ENCODE results near the gene MRGPRG. TPM values are rescaled to one million over a fixed set of nuclear protein-coding genes. Genes with fewer than 3 reads are reported as not detected.

Gene MRGPRG
- total and polyA plus RNA-seq, 3 experiments from 2014 or later = not detected

DNA sequence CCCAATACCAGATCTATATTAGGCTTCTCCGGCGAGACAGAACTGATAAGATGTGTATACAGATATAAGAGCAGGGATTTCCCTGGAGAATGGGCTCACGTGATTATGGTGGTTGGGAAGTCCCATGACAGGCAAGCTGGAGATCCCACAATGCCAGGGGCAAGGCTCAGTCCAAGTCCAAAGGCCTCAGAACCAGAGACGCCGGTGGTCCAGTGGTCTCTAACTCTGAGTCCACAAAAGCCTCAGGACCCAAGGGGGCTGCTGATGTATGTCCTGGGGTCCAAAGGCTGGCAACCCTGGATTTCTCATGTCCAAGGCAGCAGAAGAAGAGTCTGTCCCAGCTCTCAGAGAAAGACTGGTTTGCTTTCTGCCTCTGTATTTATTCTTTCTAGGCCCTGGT lies 37.7 kb downstream of the MRGPRG start:
- Histone ChIP-seq H3K4me1 (ENCODE audit: insufficient read depth, low read length) (no peaks in the 10 kb centered on the region), H3K9me3 (ENCODE audit: low read length) (peaks cover 6% of the 10 kb centered on the region), H3K36me3 (ENCODE audit: insufficient read depth, low read length) (no peaks in the 10 kb centered on the region), H3K27me3 (ENCODE audit: insufficient read depth, low read length, poor library complexity, severe bottlenecking) (no peaks in the 10 kb centered on the region), H3K27ac (ENCODE audit: low read depth, low read length) (no peak overlapping the region), H3K4me3 (ENCODE audit: low read length) (no peak overlapping the region)
- H3K27me3 Mint-ChIP-seq = peaks cover 2 to 19% of the 10 kb centered on the region in 2 donors
- DNase-seq = peak in 1 of 5 donors; percentile 20
- H3K9me3 Mint-ChIP-seq = peaks cover 6 to 15% (median 11%) of the 10 kb centered on the region in 5 donors
- H3K27ac Mint-ChIP-seq = no peak overlapping the region
- CTCF ChIA-PET = no interaction called here
- POLR2A ChIA-PET = no interaction called here
- H3K4me1 Mint-ChIP-seq = no peaks in the 10 kb centered on the region
- H3K36me3 Mint-ChIP-seq = peaks cover 0 to 11% (median 1%) of the 10 kb centered on the region in 3 donors
- H3K4me3 Mint-ChIP-seq = no peak overlapping the region

- Histone ChIP-seq H3K36me3 (ENCODE audit: insufficient read depth, low read length) (no peaks in the 10 kb centered on the region), H3K27me3 (ENCODE audit: insufficient read depth, low read length, poor library complexity, severe bottlenecking) (no peaks in the 10 kb centered on the region), H3K9me3 (ENCODE audit: low read length) (peaks cover 9% of the 10 kb centered on the region), H3K4me3 (ENCODE audit: low read length) (no peak overlapping the region), H3K4me1 (ENCODE audit: insufficient read depth, low read length) (no peaks in the 10 kb centered on the region), H3K27ac (ENCODE audit: low read depth, low read length) (no peak overlapping the region)
- ChIA-PET CTCF (no interaction called here), POLR2A (no interaction called here)
- H3K4me3 Mint-ChIP-seq = no peak overlapping the region
- peaks cover 10 to 20% (median 15%) of the 10 kb centered on the region in 5 donors for H3K9me3 Mint-ChIP-seq
- H3K27ac Mint-ChIP-seq = no peak overlapping the region
- H3K36me3 Mint-ChIP-seq = peaks cover 0 to 17% (median 2%) of the 10 kb centered on the region in 3 donors
- H3K27me3 Mint-ChIP-seq = peaks cover 6 to 22% of the 10 kb centered on the region in 2 donors
- DNase-seq = no peak
- no peaks in the 10 kb centered on the region for H3K4me1 Mint-ChIP-seq
Observed at GRCh38 chr11:3178349-3178748, 40.3 kb downstream of the MRGPRG start.

DNA sequence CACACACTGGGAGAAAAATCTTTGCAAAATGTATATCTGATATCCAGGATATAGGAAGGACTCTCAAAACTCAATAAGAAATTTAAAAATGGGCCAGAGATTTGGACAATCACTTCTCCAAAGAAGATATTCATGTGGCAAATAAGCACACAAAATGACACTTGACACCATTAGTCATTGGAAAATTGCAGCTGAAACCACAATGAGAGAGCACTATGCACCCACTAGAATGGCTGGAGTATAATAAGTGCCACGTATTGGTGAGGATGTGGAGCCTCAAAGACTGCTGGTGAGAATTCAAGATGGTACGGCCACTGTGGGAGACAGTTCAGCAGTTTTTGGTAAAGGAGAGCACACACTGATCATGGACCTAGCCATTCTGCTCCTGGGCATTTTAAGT lies 40.7 kb downstream of the MRGPRG start:
- POLR2A ChIA-PET = no interaction called here
- H3K27me3 Mint-ChIP-seq = peaks cover 6 to 22% of the 10 kb centered on the region in 2 donors
- Histone ChIP-seq H3K36me3 (ENCODE audit: insufficient read depth, low read length) (no peaks in the 10 kb centered on the region), H3K4me3 (ENCODE audit: low read length) (no peak overlapping the region), H3K4me1 (ENCODE audit: insufficient read depth, low read length) (no peaks in the 10 kb centered on the region), H3K27ac (ENCODE audit: low read depth, low read length) (no peak overlapping the region), H3K9me3 (ENCODE audit: low read length) (peaks cover 9% of the 10 kb centered on the region), H3K27me3 (ENCODE audit: insufficient read depth, low read length, poor library complexity, severe bottlenecking) (no peaks in the 10 kb centered on the region)
- CTCF ChIA-PET = no interaction called here
- no peak overlapping the region for H3K27ac Mint-ChIP-seq
- no peaks in the 10 kb centered on the region for H3K4me1 Mint-ChIP-seq
- H3K4me3 Mint-ChIP-seq = no peak overlapping the region
- DNase-seq = no peak
- H3K36me3 Mint-ChIP-seq = peaks cover 0 to 17% (median 2%) of the 10 kb centered on the region in 3 donors
- peaks cover 10 to 20% (median 15%) of the 10 kb centered on the region in 5 donors for H3K9me3 Mint-ChIP-seq

GRCh38 chr11:3176487-3176886 lies 42.1 kb downstream of the MRGPRG start:
- Mint-ChIP-seq H3K27me3 (peaks cover 14 to 32% of the 10 kb centered on the region in 2 donors), H3K36me3 (peaks cover 0 to 17% (median 2%) of the 10 kb centered on the region in 3 donors), H3K9me3 (peaks cover 10 to 20% (median 15%) of the 10 kb centered on the region in 5 donors), H3K4me1 (no peaks in the 10 kb centered on the region), H3K27ac (no peak overlapping the region), H3K4me3 (no peak overlapping the region)
- ChIA-PET POLR2A (no interaction called here), CTCF (no interaction called here)
- peaks cover 9% of the 10 kb centered on the region for H3K9me3 ChIP-seq (ENCODE audit: low read length)
- no peak overlapping the region for H3K4me3 ChIP-seq (ENCODE audit: low read length)
- no peak for DNase-seq
- no peaks in the 10 kb centered on the region for H3K4me1 ChIP-seq (ENCODE audit: insufficient read depth, low read length)
- peaks cover 2% of the 10 kb centered on the region for H3K27me3 ChIP-seq (ENCODE audit: insufficient read depth, low read length, poor library complexity, severe bottlenecking)
- no peaks in the 10 kb centered on the region for H3K36me3 ChIP-seq (ENCODE audit: insufficient read depth, low read length)
- no peak overlapping the region for H3K27ac ChIP-seq (ENCODE audit: low read depth, low read length)

GRCh38 chr11:3175194-3175593 lies 43.4 kb downstream of the MRGPRG start:
- DNase-seq = peak in 1 of 5 donors; percentile 12
- ChIA-PET POLR2A (no interaction called here), CTCF (no interaction called here)

GRCh38 chr11:3174387-3174786 lies 44.2 kb downstream of the MRGPRG start:
- no peak overlapping the region for H3K4me3 Mint-ChIP-seq
- H3K4me3 ChIP-seq (ENCODE audit: low read length) = no peak overlapping the region
- peaks cover 24 to 42% of the 10 kb centered on the region in 2 donors for H3K27me3 Mint-ChIP-seq
- H3K4me1 ChIP-seq (ENCODE audit: insufficient read depth, low read length) = peaks cover 5% of the 10 kb centered on the region
- no peak overlapping the region for H3K27ac Mint-ChIP-seq
- ChIA-PET POLR2A (no interaction called here), CTCF (no interaction called here)
- DNase-seq = no peak
- no peak overlapping the region for H3K27ac ChIP-seq (ENCODE audit: low read depth, low read length)
- no peaks in the 10 kb centered on the region for H3K36me3 ChIP-seq (ENCODE audit: insufficient read depth, low read length)
- peaks cover 10 to 20% (median 15%) of the 10 kb centered on the region in 5 donors for H3K9me3 Mint-ChIP-seq
- H3K9me3 ChIP-seq (ENCODE audit: low read length) = peaks cover 9% of the 10 kb centered on the region
- peaks cover 0 to 17% (median 2%) of the 10 kb centered on the region in 3 donors for H3K36me3 Mint-ChIP-seq
- peaks cover 2% of the 10 kb centered on the region for H3K27me3 ChIP-seq (ENCODE audit: insufficient read depth, low read length, poor library complexity, severe bottlenecking)
- peaks cover 5% of the 10 kb centered on the region in 3 donors for H3K4me1 Mint-ChIP-seq

More at GRCh38 chr11:3175194-3175593, 43.4 kb downstream of the MRGPRG start:
- Mint-ChIP-seq H3K9me3 (peaks cover 10 to 20% (median 15%) of the 10 kb centered on the region in 5 donors), H3K27me3 (peaks cover 18 to 36% of the 10 kb centered on the region in 2 donors), H3K4me1 (peaks cover 0 to 1% (median 0%) of the 10 kb centered on the region in 3 donors), H3K36me3 (peaks cover 0 to 17% (median 2%) of the 10 kb centered on the region in 3 donors), H3K27ac (no peak overlapping the region), H3K4me3 (no peak overlapping the region)
- Histone ChIP-seq H3K27ac (ENCODE audit: low read depth, low read length) (no peak overlapping the region), H3K4me1 (ENCODE audit: insufficient read depth, low read length) (no peaks in the 10 kb centered on the region), H3K9me3 (ENCODE audit: low read length) (peaks cover 9% of the 10 kb centered on the region), H3K36me3 (ENCODE audit: insufficient read depth, low read length) (no peaks in the 10 kb centered on the region), H3K4me3 (ENCODE audit: low read length) (no peak overlapping the region), H3K27me3 (ENCODE audit: insufficient read depth, low read length, poor library complexity, severe bottlenecking) (peaks cover 2% of the 10 kb centered on the region)

- CTCF ChIA-PET = no interaction called here
- Histone ChIP-seq H3K27ac (ENCODE audit: low read depth, low read length) (no peak overlapping the region), H3K27me3 (ENCODE audit: insufficient read depth, low read length, poor library complexity, severe bottlenecking) (peaks cover 7% of the 10 kb centered on the region), H3K36me3 (ENCODE audit: insufficient read depth, low read length) (no peaks in the 10 kb centered on the region), H3K4me1 (ENCODE audit: insufficient read depth, low read length) (peaks cover 5% of the 10 kb centered on the region), H3K9me3 (ENCODE audit: low read length) (peaks cover 9% of the 10 kb centered on the region), H3K4me3 (ENCODE audit: low read length) (no peak overlapping the region)
- POLR2A ChIA-PET = no interaction called here
- Mint-ChIP-seq H3K27me3 (peaks cover 24 to 47% of the 10 kb centered on the region in 2 donors), H3K9me3 (peaks cover 10 to 20% (median 15%) of the 10 kb centered on the region in 5 donors), H3K36me3 (peaks cover 0 to 17% (median 2%) of the 10 kb centered on the region in 3 donors), H3K4me3 (no peak overlapping the region), H3K4me1 (peaks cover 5 to 10% (median 9%) of the 10 kb centered on the region in 3 donors), H3K27ac (no peak overlapping the region)
- DNase-seq = no peak
Observed at GRCh38 chr11:3173795-3174194, 44.8 kb downstream of the MRGPRG start.

GRCh38 chr11:3171931-3172560 lies 46.6 kb downstream of the MRGPRG start:
- H3K4me3 ChIP-seq (ENCODE audit: low read length) = no peak overlapping the region
- Mint-ChIP-seq H3K36me3 (peaks cover 0 to 12% (median 2%) of the 10 kb centered on the region in 3 donors), H3K27me3 (peaks cover 25 to 45% of the 10 kb centered on the region in 2 donors), H3K27ac (peak overlapping the region in 1 of 8 donors; percentile 19), H3K4me1 (peaks cover 5 to 10% (median 9%) of the 10 kb centered on the region in 3 donors), H3K9me3 (peaks cover 7 to 18% (median 15%) of the 10 kb centered on the region in 5 donors), H3K4me3 (no peak overlapping the region)
- no peak overlapping the region for H3K27ac ChIP-seq (ENCODE audit: low read depth, low read length)
- H3K9me3 ChIP-seq (ENCODE audit: low read length) = peaks cover 9% of the 10 kb centered on the region
- H3K4me1 ChIP-seq (ENCODE audit: insufficient read depth, low read length) = peaks cover 5% of the 10 kb centered on the region
- peaks cover 7% of the 10 kb centered on the region for H3K27me3 ChIP-seq (ENCODE audit: insufficient read depth, low read length, poor library complexity, severe bottlenecking)
- no peaks in the 10 kb centered on the region for H3K36me3 ChIP-seq (ENCODE audit: insufficient read depth, low read length)
- peak in 1 of 5 donors; percentile 17 for DNase-seq
- POLR2A ChIA-PET = no interaction called here
- CTCF ChIA-PET = no interaction called here

Data from CD8-positive, alpha-beta memory T cell (primary cell).